SJSA1 (cell line): ENCODE measurements around the gene COQ2. TPM values are rescaled to one million over a fixed set of nuclear protein-coding genes. Genes with fewer than 3 reads are reported as not detected.

Experiments
- DNase-seq, 2 experiments: peaks; one replicate each; pipeline ENCODE4 v3.0.0-alpha.2; 2015 to 2020; ENCODE audit warnings: low spot score in 2 of 2, low read depth in 1 of 2
- H3K27ac ChIP-seq: fragments of 250-450 bp; sonication (Bioruptor Pico); 2 replicates; pipeline ENCODE4 v1.5.1; 2020; ENCODE audit warnings: mild to moderate bottlenecking, moderate library complexity
- H3K27me3 ChIP-seq: fragments of 250-450 bp; sonication (Bioruptor Pico); replicated peaks from 2 replicates; pipeline ENCODE4 v1.5.1; 2020; ENCODE audit warnings: mild to moderate bottlenecking, moderate library complexity
- H3K36me3 ChIP-seq: fragments of 250-450 bp; sonication (Bioruptor Pico); 2 replicates; pipeline ENCODE4 v1.5.1; 2020; ENCODE audit warnings: mild to moderate bottlenecking
- H3K4me1 ChIP-seq: fragments of 250-450 bp; sonication (Bioruptor Pico); replicated peaks from 2 replicates; pipeline ENCODE4 v1.6.1; 2021; ENCODE audit warnings: mild to moderate bottlenecking
- H3K4me3 ChIP-seq: fragments of 250-450 bp; sonication (Bioruptor Pico); 2 replicates; pipeline ENCODE4 v1.5.1; 2020; ENCODE audit warnings: mild to moderate bottlenecking
- H3K9me3 ChIP-seq: fragments of 250-450 bp; sonication (Bioruptor Pico); replicated peaks from 2 replicates; pipeline ENCODE4 v1.5.1; 2020; ENCODE audit warnings: mild to moderate bottlenecking
- total RNA-seq: library from RNA; depleted of rRNA; stranded (reverse); fragments of >200 nt; shearing (Covaris generic); gene quantifications from 2 replicates; pipeline ENCODE4 v1.2.3, GENCODE V29; 2014

The COQ2 gene
- total RNA-seq, 1 experiment from 2014 or later, result 28.4 TPM

- Histone ChIP-seq H3K27ac (no peak overlapping the region), H3K4me3 (no peak overlapping the region), H3K36me3 (no peaks in the 10 kb centered on the region), H3K27me3 (no peaks in the 10 kb centered on the region), H3K9me3 (no peaks in the 10 kb centered on the region), H3K4me1 (peaks cover 20% of the 10 kb centered on the region)
- no peak for DNase-seq
Observed at GRCh38 chr4:83230928-83231327, 53.7 kb downstream of the COQ2 start.

GRCh38 chr4:83229791-83230190 is 54.8 kb downstream of the COQ2 start:
- Histone ChIP-seq H3K9me3 (no peaks in the 10 kb centered on the region), H3K36me3 (no peaks in the 10 kb centered on the region), H3K27me3 (no peaks in the 10 kb centered on the region), H3K4me3 (no peak overlapping the region), H3K4me1 (peaks cover 14% of the 10 kb centered on the region), H3K27ac (no peak overlapping the region)
- no peak for DNase-seq

GRCh38 chr4:83228231-83228630 is 56.4 kb downstream of the COQ2 start:
- Histone ChIP-seq H3K36me3 (no peaks in the 10 kb centered on the region), H3K4me3 (no peak overlapping the region), H3K27ac (no peak overlapping the region), H3K27me3 (no peaks in the 10 kb centered on the region), H3K9me3 (no peaks in the 10 kb centered on the region), H3K4me1 (peaks cover 13% of the 10 kb centered on the region)
- no peak for DNase-seq

- Histone ChIP-seq H3K4me1 (peaks cover 29% of the 10 kb centered on the region), H3K27me3 (no peaks in the 10 kb centered on the region), H3K27ac (no peak overlapping the region), H3K9me3 (no peaks in the 10 kb centered on the region), H3K4me3 (no peak overlapping the region), H3K36me3 (no peaks in the 10 kb centered on the region)
- no peak for DNase-seq
Observed at GRCh38 chr4:83224502-83225197, 59.9 kb downstream of the COQ2 start.

GRCh38 chr4:83223781-83224180 is 60.8 kb downstream of the COQ2 start:
- no peak overlapping the region for H3K27ac ChIP-seq
- DNase-seq, result no peak
- H3K4me3 ChIP-seq, result no peak overlapping the region
- H3K4me1 ChIP-seq, result peaks cover 38% of the 10 kb centered on the region
- no peaks in the 10 kb centered on the region for H3K9me3 ChIP-seq
- no peaks in the 10 kb centered on the region for H3K27me3 ChIP-seq
- no peaks in the 10 kb centered on the region for H3K36me3 ChIP-seq

- Histone ChIP-seq H3K4me3 (no peak overlapping the region), H3K4me1 (peaks cover 56% of the 10 kb centered on the region), H3K27ac (peak overlapping the region; percentile 81), H3K27me3 (no peaks in the 10 kb centered on the region), H3K36me3 (no peaks in the 10 kb centered on the region), H3K9me3 (no peaks in the 10 kb centered on the region)
- no peak for DNase-seq
Observed at GRCh38 chr4:83221897-83222441, 62.6 kb downstream of the COQ2 start.

- peaks cover 57% of the 10 kb centered on the region for H3K4me1 ChIP-seq
- H3K27me3 ChIP-seq, result no peaks in the 10 kb centered on the region
- DNase-seq, result peak; percentile 54 to 64
- H3K36me3 ChIP-seq, result no peaks in the 10 kb centered on the region
- H3K27ac ChIP-seq, result peak overlapping the region; percentile 81
- no peak overlapping the region for H3K4me3 ChIP-seq
- no peaks in the 10 kb centered on the region for H3K9me3 ChIP-seq
Observed at GRCh38 chr4:83219344-83220331, 65.0 kb downstream of the COQ2 start.

GRCh38 chr4:83217721-83218522 is 66.7 kb downstream of the COQ2 start:
- Histone ChIP-seq H3K4me1 (peaks cover 57% of the 10 kb centered on the region), H3K27ac (peak overlapping the region; percentile 81), H3K27me3 (no peaks in the 10 kb centered on the region), H3K36me3 (no peaks in the 10 kb centered on the region), H3K9me3 (no peaks in the 10 kb centered on the region), H3K4me3 (no peak overlapping the region)
- DNase-seq, result peak in 1 of 2 experiments; percentile 64

- Histone ChIP-seq H3K4me3 (no peak overlapping the region), H3K4me1 (peaks cover 52% of the 10 kb centered on the region), H3K27ac (peak overlapping the region; percentile 81), H3K27me3 (no peaks in the 10 kb centered on the region), H3K9me3 (no peaks in the 10 kb centered on the region), H3K36me3 (no peaks in the 10 kb centered on the region)
- DNase-seq, result no peak
Observed at GRCh38 chr4:83216959-83217683, 67.5 kb downstream of the COQ2 start.

- Histone ChIP-seq H3K4me3 (no peak overlapping the region), H3K9me3 (peaks cover 10% of the 10 kb centered on the region; the same call in 1 of the 2 replicates), H3K4me1 (peaks cover 43% of the 10 kb centered on the region), H3K27ac (no peak overlapping the region), H3K27me3 (no peaks in the 10 kb centered on the region), H3K36me3 (no peaks in the 10 kb centered on the region)
- no peak for DNase-seq
Observed at GRCh38 chr4:83214079-83214478, 70.5 kb downstream of the COQ2 start.
